Brain microvascular endothelial cell (primary cell): Measurements from ENCODE around the gene MTHFD1L.

Source experiments
- DNase-seq: peaks from one replicate; pipeline ENCODE4 v3.0.0-alpha.2; 2020
- H3K27ac ChIP-seq: fragments of 250-450 bp; sonication (Bioruptor Pico); 2 replicates; pipeline ENCODE4 v1.5.1; 2020; ENCODE audit warnings: mild to moderate bottlenecking, moderate library complexity
- H3K27me3 ChIP-seq: fragments of 250-450 bp; sonication (Bioruptor Pico); replicated peaks from 2 replicates; pipeline ENCODE4 v1.5.1; 2020; ENCODE audit warnings: mild to moderate bottlenecking
- H3K36me3 ChIP-seq: fragments of 250-450 bp; sonication (Bioruptor Pico); replicated peaks from 2 replicates; pipeline ENCODE4 v1.5.1; 2020; ENCODE audit warnings: mild to moderate bottlenecking
- H3K4me3 ChIP-seq: 2 replicates; pipeline ENCODE4 v1.5.1; 2011; ENCODE audit warnings: low read depth, mild to moderate bottlenecking, control low read depth, low read length, moderate library complexity
- CTCF ChIP-seq: IDR thresholded peaks from 2 replicates; pipeline ENCODE4 v1.5.1; 2011; ENCODE audit warnings: low read depth, mild to moderate bottlenecking, moderate library complexity, low read length, control low read depth, inconsistent platforms; ENCODE audit errors: missing control alignments
- in situ Hi-C: cut with HindIII; loops from 2 replicates; pipeline ENCODE4 v1.10.0; 2017; ENCODE audit warnings: low sequenced_read_pairs, low pct_ligation_motif_present

Gene MTHFD1L

DNA sequence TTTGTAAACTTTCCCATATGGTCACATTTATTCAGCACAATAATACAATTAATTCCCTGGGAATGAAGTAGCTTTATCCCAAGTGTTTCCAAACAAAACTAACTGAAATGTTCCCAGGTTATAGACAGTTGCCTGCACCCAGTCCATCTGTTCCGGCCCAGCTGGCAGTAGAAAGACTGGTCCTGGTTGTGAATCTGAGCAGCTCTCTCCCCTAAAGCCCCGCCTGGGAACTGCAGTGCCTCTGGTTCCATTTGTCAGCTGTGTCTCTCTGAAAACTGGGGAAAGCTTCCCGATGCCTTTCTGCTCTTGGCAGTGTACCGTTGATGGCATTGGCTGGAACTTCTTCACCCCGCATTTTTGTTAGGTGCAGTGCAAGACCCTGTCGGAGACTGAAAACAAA lies 8.7 kb downstream of the MTHFD1L start:
- H3K27me3 ChIP-seq: no peaks in the 10 kb centered on the region
- H3K36me3 ChIP-seq: peaks cover 14% of the 10 kb centered on the region
- no peak overlapping the region for H3K27ac ChIP-seq
- TF ChIP-seq CTCF: peak; percentile 6
- in situ Hi-C loops: no loop called here
- no peak for DNase-seq
- H3K4me3 ChIP-seq: no peak overlapping the region

- Histone ChIP-seq H3K4me3 (no peak overlapping the region), H3K36me3 (peaks cover 14% of the 10 kb centered on the region), H3K27ac (no peak overlapping the region), H3K27me3 (no peaks in the 10 kb centered on the region)
- no peak for TF ChIP-seq CTCF
- in situ Hi-C loops: loop anchor here (25.0 kb wide), 1 partner anchor 486 kb away; no protein-coding TSS in a partner anchor
- no peak for DNase-seq
Measured at GRCh38 chr6:150875841-150876240, 10.3 kb downstream of the MTHFD1L start.

GRCh38 chr6:150876598-150876997 lies 11.1 kb downstream of the MTHFD1L start:
- in situ Hi-C loops: loop anchor here (25.0 kb wide), 1 partner anchor 486 kb away; no protein-coding TSS in a partner anchor

DNA sequence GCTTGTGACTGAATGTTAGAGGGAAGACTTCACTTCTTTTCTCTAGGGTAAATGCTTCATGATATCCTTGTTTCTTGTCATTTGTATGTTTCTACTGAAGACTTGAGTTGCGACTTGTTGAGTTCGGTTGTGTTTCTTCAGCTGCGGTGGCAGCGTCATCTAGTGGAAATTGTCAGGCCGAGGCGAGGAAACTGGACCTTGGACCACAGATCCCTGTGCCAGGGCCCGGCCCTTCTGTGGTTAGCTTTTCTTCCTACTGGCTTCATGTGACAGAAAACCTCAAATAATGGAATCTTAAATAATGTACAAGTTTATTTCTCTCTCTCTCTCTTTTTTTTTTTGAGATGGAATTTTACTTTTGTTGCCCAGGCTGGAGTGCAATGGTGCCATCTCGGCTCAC lies 12.4 kb downstream of the MTHFD1L start:
- no peak overlapping the region for H3K4me3 ChIP-seq
- in situ Hi-C loops: loop anchor here (25.0 kb wide), 1 partner anchor 484 kb away; no protein-coding TSS in a partner anchor
- DNase-seq: no peak
- no peaks in the 10 kb centered on the region for H3K27me3 ChIP-seq
- peaks cover 9% of the 10 kb centered on the region for H3K36me3 ChIP-seq
- no peak overlapping the region for H3K27ac ChIP-seq
- no peak for TF ChIP-seq CTCF

More at GRCh38 chr6:150876598-150876997, 11.1 kb downstream of the MTHFD1L start:
- DNase-seq: no peak
- H3K4me3 ChIP-seq: no peak overlapping the region
- peaks cover 14% of the 10 kb centered on the region for H3K36me3 ChIP-seq
- no peak overlapping the region for H3K27ac ChIP-seq
- H3K27me3 ChIP-seq: no peaks in the 10 kb centered on the region
- TF ChIP-seq CTCF: no peak

DNA sequence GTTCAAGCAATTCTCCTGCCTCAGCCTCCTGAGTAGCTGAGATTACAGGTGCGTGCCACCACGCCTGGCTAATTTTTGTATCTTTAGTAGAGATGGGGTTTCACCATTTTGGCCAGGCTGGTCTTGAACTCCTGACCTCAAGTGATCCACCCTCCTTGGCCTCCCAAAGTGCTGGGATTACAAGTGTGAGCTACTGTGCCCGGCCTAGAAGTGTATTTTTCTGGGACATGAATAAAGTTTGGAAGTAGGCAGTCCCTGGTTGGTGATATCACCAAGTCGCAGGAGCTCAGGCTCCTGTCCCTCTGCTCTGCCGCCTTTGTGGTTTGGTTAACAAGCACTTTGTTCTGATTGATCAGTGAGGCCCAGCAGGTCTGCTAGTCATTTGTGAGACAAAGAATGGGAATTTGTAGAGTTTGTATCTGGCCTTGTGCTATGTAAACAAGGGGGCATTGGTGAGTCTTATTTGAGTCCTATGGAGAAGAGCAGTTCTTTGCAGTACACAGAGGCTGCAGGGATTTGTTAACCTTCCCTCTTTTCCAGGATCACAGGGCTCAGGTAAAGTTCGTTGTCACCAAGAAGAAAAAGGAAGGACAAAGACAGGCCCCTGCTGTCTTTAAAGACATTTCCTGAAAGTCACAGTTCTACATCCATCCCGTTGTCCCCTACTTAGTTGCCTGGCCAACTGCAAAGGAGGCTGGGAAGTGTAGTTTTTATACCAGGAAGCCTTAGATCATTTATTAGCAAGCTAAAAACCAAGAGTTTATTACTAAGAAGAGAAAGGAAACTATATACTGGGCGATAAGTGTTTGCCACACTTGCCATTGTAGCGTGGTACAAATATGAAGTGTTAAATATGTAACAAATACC lies 13.1 kb downstream of the MTHFD1L start:
- peaks cover 14% of the 10 kb centered on the region for H3K36me3 ChIP-seq
- in situ Hi-C loops: loop anchor here (25.0 kb wide), 1 partner anchor 484 kb away; no protein-coding TSS in a partner anchor

More for the DNA sequence above, 13.1 kb downstream of the MTHFD1L start:
- Histone ChIP-seq H3K27me3 (no peaks in the 10 kb centered on the region), H3K27ac (no peak overlapping the region), H3K4me3 (no peak overlapping the region)
- TF ChIP-seq CTCF: no peak
- no peak for DNase-seq
